ENCODE data around the gene CTIF. TPM values are rescaled to one million over a fixed set of nuclear protein-coding genes. Genes with fewer than 3 reads are reported as not detected.

CTIF gene
- total and polyA plus RNA-seq, 10 donors = 5.2 to 39.2 (median 18.5) TPM

GRCh38 chr18:48680339-48681250 is 141.8 kb downstream of the CTIF start:
- H3K4me3 ChIP-seq = no peak overlapping the region
- peaks cover 0 to 37% (median 18%) of the 10 kb centered on the region in 6 donors for H3K4me1 ChIP-seq
- intact Hi-C loops (cut with DNase I; ENCODE audit: low total_unique reads) = loop anchor here (10.0 kb wide), 1 partner anchor 94 kb away; no protein-coding TSS in a partner anchor

GRCh38 chr18:48682768-48683167 is 143.9 kb downstream of the CTIF start:
- Histone ChIP-seq H3K36me3 (peaks cover 0 to 12% (median 0%) of the 10 kb centered on the region in 6 donors), H3K9me3 (no peaks in the 10 kb centered on the region), H3K27me3 (replicated peaks in 1 of 7) (no peaks in the 10 kb centered on the region), H3K4me1 (peaks cover 0 to 22% (median 5%) of the 10 kb centered on the region in 6 donors), H3K4me3 (no peak overlapping the region), H3K27ac (no peak overlapping the region)
- intact Hi-C loops (cut with DNase I; ENCODE audit: low total_unique reads) = loop anchor here (10.0 kb wide), 1 partner anchor 92 kb away; no protein-coding TSS in a partner anchor
- peak; percentile 59 for DNase-seq
- TF ChIP-seq POLR2A (IDR thresholded peaks at IDR 0.05) (no peak), CTCF (IDR thresholded peaks at IDR 0.05 in 8 of 11, conservative IDR thresholded peaks at IDR 0.05 in 3 of 11) (no peak), POLR2AphosphoS5 (IDR thresholded peaks at IDR 0.05) (no peak)
- 94 to 98% (median 96%) methylated on average over 13 of the region's 13 CpGs for WGBS, 5 donors

More at GRCh38 chr18:48680339-48681250, 141.8 kb downstream of the CTIF start:
- H3K36me3 ChIP-seq = peaks cover 0 to 7% (median 0%) of the 10 kb centered on the region in 6 donors
- peak overlapping the region in 7 of 8 donors; percentile 16 to 56 (median 41) for H3K27ac ChIP-seq
- DNase-seq = peak; percentile 75
- no peaks in the 10 kb centered on the region for H3K27me3 ChIP-seq (replicated peaks in 1 of 7)
- TF ChIP-seq CTCF (IDR thresholded peaks at IDR 0.05 in 8 of 11, conservative IDR thresholded peaks at IDR 0.05 in 3 of 11) (peak in 2 of 11 experiments; percentile 12 to 22), POLR2AphosphoS5 (IDR thresholded peaks at IDR 0.05) (peak in 2 of 3 donors; percentile 25 to 38), POLR2A (IDR thresholded peaks at IDR 0.05) (no peak)
- no peaks in the 10 kb centered on the region for H3K9me3 ChIP-seq
- WGBS, 5 donors = 62 to 88% (median 75%) methylated on average over 19 to 23 of the region's 23 CpGs

GRCh38 chr18:48683197-48683596 is 144.4 kb downstream of the CTIF start:
- Histone ChIP-seq H3K4me1 (peaks cover 0 to 22% (median 5%) of the 10 kb centered on the region in 6 donors), H3K27ac (no peak overlapping the region), H3K4me3 (no peak overlapping the region), H3K27me3 (replicated peaks in 1 of 7) (no peaks in the 10 kb centered on the region), H3K36me3 (peaks cover 0 to 12% (median 0%) of the 10 kb centered on the region in 6 donors), H3K9me3 (no peaks in the 10 kb centered on the region)
- TF ChIP-seq CTCF (IDR thresholded peaks at IDR 0.05 in 8 of 11, conservative IDR thresholded peaks at IDR 0.05 in 3 of 11) (no peak), POLR2AphosphoS5 (IDR thresholded peaks at IDR 0.05) (no peak), POLR2A (IDR thresholded peaks at IDR 0.05) (no peak)
- DNase-seq = peak; percentile 50
- intact Hi-C loops (cut with DNase I; ENCODE audit: low total_unique reads) = loop anchor here (10.0 kb wide), 1 partner anchor 92 kb away; no protein-coding TSS in a partner anchor
- WGBS, 5 donors = 83 to 91% (median 85%) methylated on average over 6 of the region's 6 CpGs

GRCh38 chr18:48683661-48684060 is 144.8 kb downstream of the CTIF start:
- H3K27me3 ChIP-seq (replicated peaks in 1 of 7) = no peaks in the 10 kb centered on the region
- no peak overlapping the region for H3K27ac ChIP-seq
- no peaks in the 10 kb centered on the region for H3K9me3 ChIP-seq
- no peak overlapping the region for H3K4me3 ChIP-seq
- no peak for TF ChIP-seq CTCF (IDR thresholded peaks at IDR 0.05 in 8 of 11, conservative IDR thresholded peaks at IDR 0.05 in 3 of 11)
- H3K4me1 ChIP-seq = peaks cover 0 to 21% (median 5%) of the 10 kb centered on the region in 6 donors
- peaks cover 0 to 12% (median 0%) of the 10 kb centered on the region in 6 donors for H3K36me3 ChIP-seq
- 82 to 94% (median 90%) methylated on average over 4 of the region's 4 CpGs for WGBS, 5 donors
- peak; percentile 61 for DNase-seq
- intact Hi-C loops (cut with DNase I; ENCODE audit: low total_unique reads) = loop anchor here (10.0 kb wide), 1 partner anchor 91 kb away; no protein-coding TSS in a partner anchor
